Karpas-422 (cell line): Measurements from ENCODE around the gene CAMK2N2. TPM values are rescaled to one million over a fixed set of nuclear protein-coding genes. Genes with fewer than 3 reads are reported as not detected.
A peak's percentile ranks its signal among the peaks of the same experiment; 100 is the strongest.

Experiments used
- DNase-seq: peaks from one replicate; pipeline ENCODE4 v3.0.0-alpha.2; 2015
- H2AFZ ChIP-seq: fragments of 200-600 bp; sonication (generic); 2 replicates; pipeline ENCODE4 v1.6.1; 2014; ENCODE audit warnings: antibody characterized with exemption, low read length, mixed read lengths
- H3K27ac ChIP-seq: fragments of 200-600 bp; sonication (generic); 2 replicates; pipeline ENCODE4 v1.5.1; 2014; ENCODE audit warnings: mild to moderate bottlenecking, low read length, moderate library complexity
- H3K27me3 ChIP-seq: fragments of 200-600 bp; sonication (generic); 2 replicates; pipeline ENCODE4 v1.6.1; 2014; ENCODE audit warnings: low read length, mixed read lengths
- H3K36me3 ChIP-seq: fragments of 200-600 bp; sonication (generic); 2 replicates; pipeline ENCODE4 v1.6.1; 2014; ENCODE audit warnings: low read length, mixed read lengths; ENCODE audit not compliant: insufficient read depth
- H3K4me1 ChIP-seq: fragments of 200-600 bp; sonication (generic); 2 replicates; pipeline ENCODE4 v1.6.1; 2014; ENCODE audit warnings: mild to moderate bottlenecking, low read length, mixed read lengths
- H3K4me2 ChIP-seq: fragments of 200-600 bp; sonication (generic); 2 replicates; pipeline ENCODE4 v1.6.1; 2014; ENCODE audit warnings: low read length, low read depth, mild to moderate bottlenecking; ENCODE audit not compliant: poor library complexity, severe bottlenecking
- H3K4me3 ChIP-seq: fragments of 200-600 bp; sonication (generic); 2 replicates; pipeline ENCODE4 v1.5.1; 2014; ENCODE audit warnings: mild to moderate bottlenecking, antibody characterized with exemption, low read length, mixed read lengths
- H3K79me2 ChIP-seq: fragments of 200-600 bp; sonication (generic); 2 replicates; pipeline ENCODE4 v1.6.1; 2014; ENCODE audit warnings: mild to moderate bottlenecking, low read length, mixed read lengths
- H3K9ac ChIP-seq: fragments of 200-600 bp; sonication (generic); 2 replicates; pipeline ENCODE4 v1.6.0; 2014; ENCODE audit warnings: low read length
- H3K9me2 ChIP-seq: fragments of 200-600 bp; sonication (generic), shearing (Covaris generic); replicated peaks from 2 replicates; pipeline ENCODE4 v1.6.0; 2014; ENCODE audit warnings: mild to moderate bottlenecking, low read length, moderate library complexity; ENCODE audit not compliant: insufficient read depth
- H3K9me3 ChIP-seq: fragments of 300-700, 200-600 bp; sonication (generic); 2 replicates; pipeline ENCODE4 v1.6.1; 2014; ENCODE audit warnings: low read length, mixed read lengths
- H4K20me1 ChIP-seq: fragments of 200-600 bp; sonication (generic); 2 replicates; pipeline ENCODE4 v1.6.1; 2014; ENCODE audit warnings: mild to moderate bottlenecking, antibody characterized with exemption, low read length, low read depth; ENCODE audit not compliant: insufficient read depth
- total RNA-seq: library from RNA; depleted of rRNA; stranded (reverse); fragments of >200 nt; shearing (Covaris generic); gene quantifications from 2 replicates; pipeline ENCODE4 v1.2.3, GENCODE V29; 2014; ENCODE audit warnings: low replicate concordance

Gene CAMK2N2
- total RNA-seq, 1 experiment from 2014 or later = 9.5 TPM

- H3K9ac ChIP-seq = peak within 1 kb of the TSS; percentile 69
- peak within 1 kb of the TSS; percentile 78 for H3K4me3 ChIP-seq
- H3K27ac ChIP-seq = no peak within 1 kb of the TSS
- H3K4me1 ChIP-seq = peaks cover 25% of the 10 kb centered on the region
- H3K4me2 ChIP-seq = peak within 1 kb of the TSS; percentile 90
- H3K36me3 ChIP-seq = no peaks in the 10 kb centered on the region
- DNase-seq = peak; percentile 94
- no peaks in the 10 kb centered on the region for H3K9me2 ChIP-seq
- no peaks in the 10 kb centered on the region for H3K9me3 ChIP-seq
- H3K27me3 ChIP-seq = no peaks in the 10 kb centered on the region; the same call in 1 of the 2 replicates
- H2AFZ ChIP-seq = peak within 1 kb of the TSS; percentile 97
- H3K79me2 ChIP-seq = no peaks in the 10 kb centered on the region
- peaks cover 5% of the 10 kb centered on the region; the same call in 1 of the 2 replicates for H4K20me1 ChIP-seq
These were observed 31.8 kb downstream of the CAMK2N2 start, which contains the start of gene VWA5B2 for GRCh38 chr3:184229394-184230080. VWA5B2 (plus strand) TSS chr3:184229585; CDS start chr3:184230529, 944 bp downstream.

GRCh38 chr3:184228376-184229137 is 32.8 kb downstream of the CAMK2N2 start:
- Histone ChIP-seq H3K4me3 (no peak overlapping the region), H3K9me2 (no peaks in the 10 kb centered on the region), H3K27ac (no peak overlapping the region), H2AFZ (no peak overlapping the region), H3K9ac (no peak overlapping the region), H3K4me2 (peak overlapping the region; percentile 90), H4K20me1 (peaks cover 5% of the 10 kb centered on the region; the same call in 1 of the 2 replicates), H3K9me3 (no peaks in the 10 kb centered on the region), H3K27me3 (no peaks in the 10 kb centered on the region; the same call in 1 of the 2 replicates), H3K79me2 (no peaks in the 10 kb centered on the region), H3K36me3 (no peaks in the 10 kb centered on the region), H3K4me1 (peaks cover 25% of the 10 kb centered on the region)
- DNase-seq = no peak

GRCh38 chr3:184227481-184227935 is 33.8 kb downstream of the CAMK2N2 start:
- H2AFZ ChIP-seq = no peak overlapping the region
- peaks cover 5% of the 10 kb centered on the region; the same call in 1 of the 2 replicates for H4K20me1 ChIP-seq
- peaks cover 25% of the 10 kb centered on the region for H3K4me1 ChIP-seq
- peak; percentile 87 for DNase-seq
- no peak overlapping the region for H3K4me3 ChIP-seq
- no peak overlapping the region for H3K4me2 ChIP-seq
- no peaks in the 10 kb centered on the region for H3K79me2 ChIP-seq
- H3K9me2 ChIP-seq = no peaks in the 10 kb centered on the region
- no peak overlapping the region for H3K27ac ChIP-seq
- no peaks in the 10 kb centered on the region for H3K36me3 ChIP-seq
- no peaks in the 10 kb centered on the region for H3K9me3 ChIP-seq
- no peak overlapping the region for H3K9ac ChIP-seq
- H3K27me3 ChIP-seq = no peaks in the 10 kb centered on the region; the same call in 1 of the 2 replicates

- Histone ChIP-seq H3K79me2 (no peaks in the 10 kb centered on the region), H3K4me2 (no peak overlapping the region), H4K20me1 (no peaks in the 10 kb centered on the region), H3K36me3 (no peaks in the 10 kb centered on the region), H3K4me1 (0 out of 2 replicates have a peak, but pooled peaks cover 3% of the 10 kb centered on the region), H3K4me3 (no peak overlapping the region), H3K27ac (no peak overlapping the region), H3K9ac (no peak overlapping the region), H2AFZ (no peak overlapping the region), H3K9me2 (no peaks in the 10 kb centered on the region), H3K9me3 (no peaks in the 10 kb centered on the region), H3K27me3 (no peaks in the 10 kb centered on the region)
- no peak for DNase-seq
These were observed 37.4 kb downstream of the CAMK2N2 start for GRCh38 chr3:184223946-184224345.

- no peaks in the 10 kb centered on the region for H3K9me2 ChIP-seq
- no peaks in the 10 kb centered on the region for H3K4me1 ChIP-seq
- H3K4me2 ChIP-seq = no peak overlapping the region
- H3K27me3 ChIP-seq = no peaks in the 10 kb centered on the region
- H3K36me3 ChIP-seq = no peaks in the 10 kb centered on the region
- no peak overlapping the region for H3K27ac ChIP-seq
- no peaks in the 10 kb centered on the region for H3K79me2 ChIP-seq
- H3K4me3 ChIP-seq = no peak overlapping the region
- no peak for DNase-seq
- H3K9me3 ChIP-seq = no peaks in the 10 kb centered on the region
- H4K20me1 ChIP-seq = no peaks in the 10 kb centered on the region
- H3K9ac ChIP-seq = no peak overlapping the region
- no peak overlapping the region for H2AFZ ChIP-seq
These were observed 38.8 kb downstream of the CAMK2N2 start for GRCh38 chr3:184222521-184222920.

GRCh38 chr3:184218814-184219213 is 42.5 kb downstream of the CAMK2N2 start:
- Histone ChIP-seq H3K9me3 (no peaks in the 10 kb centered on the region), H3K4me2 (no peak overlapping the region), H4K20me1 (no peaks in the 10 kb centered on the region), H3K27ac (no peak overlapping the region), H2AFZ (no peak overlapping the region), H3K4me3 (no peak overlapping the region), H3K36me3 (no peaks in the 10 kb centered on the region), H3K79me2 (no peaks in the 10 kb centered on the region), H3K9ac (no peak overlapping the region), H3K4me1 (no peaks in the 10 kb centered on the region), H3K9me2 (no peaks in the 10 kb centered on the region), H3K27me3 (no peaks in the 10 kb centered on the region)
- DNase-seq = no peak

- DNase-seq = no peak
These were observed 49.6 kb downstream of the CAMK2N2 start for GRCh38 chr3:184211718-184212117.

GRCh38 chr3:184211297-184211696 is 50.1 kb downstream of the CAMK2N2 start:
- Histone ChIP-seq H3K9me2 (no peaks in the 10 kb centered on the region), H3K36me3 (no peaks in the 10 kb centered on the region), H3K4me1 (no peaks in the 10 kb centered on the region), H3K9me3 (no peaks in the 10 kb centered on the region), H3K4me3 (no peak overlapping the region), H3K27me3 (no peaks in the 10 kb centered on the region), H3K27ac (no peak overlapping the region), H3K4me2 (no peak overlapping the region), H2AFZ (no peak overlapping the region), H4K20me1 (no peaks in the 10 kb centered on the region), H3K9ac (no peak overlapping the region), H3K79me2 (no peaks in the 10 kb centered on the region)
- DNase-seq = no peak

More at GRCh38 chr3:184211718-184212117, 49.6 kb downstream of the CAMK2N2 start:
- no peak overlapping the region for H3K9ac ChIP-seq
- H3K4me2 ChIP-seq = no peak overlapping the region
- H4K20me1 ChIP-seq = no peaks in the 10 kb centered on the region
- H3K36me3 ChIP-seq = no peaks in the 10 kb centered on the region
- H3K9me2 ChIP-seq = no peaks in the 10 kb centered on the region
- no peaks in the 10 kb centered on the region for H3K4me1 ChIP-seq
- H3K79me2 ChIP-seq = no peaks in the 10 kb centered on the region
- H3K27ac ChIP-seq = no peak overlapping the region
- H2AFZ ChIP-seq = no peak overlapping the region
- no peaks in the 10 kb centered on the region for H3K9me3 ChIP-seq
- no peak overlapping the region for H3K4me3 ChIP-seq
- no peaks in the 10 kb centered on the region for H3K27me3 ChIP-seq
